H1 (cell line): ENCODE results near the gene SRRM3.

Experiments used
- CTCF ChIP-seq, 3 experiments: IDR thresholded peaks; 1 replicate in 2 of 3; 2 replicates in 1 of 3; pipeline versions ENCODE4 v1.5.1 to v1.6.1; 2011; ENCODE audit warnings: low read length in 3 of 3, mild to moderate bottlenecking in 3 of 3, inconsistent platforms in 2 of 3, low read depth in 1 of 3, moderate library complexity in 1 of 3; ENCODE audit not compliant: insufficient read depth in 1 of 3; ENCODE audit errors: control extremely low read depth in 1 of 3
- EZH2 ChIP-seq: fragments of 200-600 bp; sonication (generic); IDR thresholded peaks from 2 replicates; pipeline ENCODE4 v1.7.1; 2012; ENCODE audit warnings: low read depth, mild to moderate bottlenecking, moderate library complexity, low read length, inconsistent platforms; ENCODE audit not compliant: severe bottlenecking
- HDAC2 ChIP-seq, 2 experiments: fragments of 300-600 bp in 1 of 2; sonication (generic) in 1 of 2; IDR thresholded peaks; 2 replicates each; pipeline ENCODE4 v1.6.1; 2011 to 2012; ENCODE audit warnings: low read depth in 2 of 2, low read length in 2 of 2, mild to moderate bottlenecking in 2 of 2, moderate library complexity in 2 of 2, borderline replicate concordance in 1 of 2, inconsistent platforms in 1 of 2
- JUN ChIP-seq: IDR thresholded peaks from 2 replicates; pipeline ENCODE4 v1.6.1; 2011; ENCODE audit warnings: low read depth, mild to moderate bottlenecking, improper control_type of control experiment, low read length
- MAX ChIP-seq: IDR thresholded peaks from 2 replicates; pipeline ENCODE4 v1.6.1; 2012; ENCODE audit warnings: inconsistent platforms
- POLR2A ChIP-seq, 2 experiments: IDR thresholded peaks; 1 replicate in 1 of 2; 2 replicates in 1 of 2; pipeline ENCODE4 v1.6.1; 2011; ENCODE audit warnings: low read depth in 2 of 2, low read length in 2 of 2, mild to moderate bottlenecking in 2 of 2; ENCODE audit errors: control extremely low read depth in 1 of 2
- RFX5 ChIP-seq: IDR thresholded peaks from 2 replicates; pipeline ENCODE4 v1.6.1; 2011; ENCODE audit warnings: low read depth, low read length, improper control_type of control experiment, borderline replicate concordance
- SIX5 ChIP-seq: IDR thresholded peaks from 2 replicates; pipeline ENCODE4 v1.6.1; 2011; ENCODE audit warnings: mild to moderate bottlenecking, low read depth, low read length
- SRF ChIP-seq: IDR thresholded peaks from 2 replicates; pipeline ENCODE4 v1.6.1; 2011; ENCODE audit warnings: mild to moderate bottlenecking, low read depth, low read length, moderate library complexity

GRCh38 chr7:76281706-76282343, 80.1 kb downstream of the SRRM3 start:
- TF ChIP-seq CTCF (IDR thresholded peaks at IDR 0.05; ENCODE audit: control extremely low read depth in 1 of 3, insufficient read depth in 1 of 3, low read depth in 1 of 3, low read length in 3 of 3) (no peak), MAX (no peak), SRF (no peak), EZH2 (no peak), HDAC2 (IDR thresholded peaks at IDR 0.05; ENCODE audit: borderline replicate concordance in 1 of 2, low read depth in 2 of 2, low read length in 2 of 2) (no peak), POLR2A (IDR thresholded peaks at IDR 0.05; ENCODE audit: control extremely low read depth in 1 of 2, low read depth in 2 of 2, low read length in 2 of 2) (no peak), JUN (no peak), RFX5 (no peak), SIX5 (no peak)
